ENCODE measurements around the gene PFKL.

DNA sequence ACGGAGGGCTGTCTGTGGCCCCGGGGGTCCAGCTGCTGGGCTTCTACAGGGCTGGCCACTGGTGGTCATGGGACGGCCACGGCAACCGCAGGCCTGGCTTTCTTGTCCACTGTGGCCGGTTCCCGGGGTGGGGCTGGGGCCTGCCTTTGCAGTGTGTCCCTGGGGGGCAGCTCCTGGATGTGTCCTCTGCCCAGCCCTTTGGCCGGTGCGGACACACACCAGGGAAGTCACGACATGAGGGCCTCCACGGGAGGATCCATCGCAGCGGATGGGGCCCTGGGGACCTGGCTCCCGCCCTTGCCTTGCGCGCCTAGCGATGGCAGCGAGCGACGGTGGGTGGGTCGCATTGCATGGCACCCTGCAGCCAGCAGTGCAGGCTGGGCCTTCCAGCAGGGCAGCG, 18.0 kb downstream of the PFKL start:
- TF ChIP-seq EZH2 (IDR thresholded peaks at IDR 0.05; ENCODE audit: insufficient read depth, poor library complexity, severe bottlenecking) (no peak), EZH2phosphoT487 (IDR thresholded peaks at IDR 0.05; ENCODE audit: insufficient read depth, low read depth) (no peak)
